HG03097 (cell line): Measurements from ENCODE around the gene DRAXIN.

Source experiments
- ATAC-seq: cut with Tn5 transposase; IDR thresholded peaks from one replicate; pipeline ENCODE4 v1.9.1; 2021; ENCODE audit not compliant: unreplicated experiment, low FRiP score

The DRAXIN gene

GRCh38 chr1:11731691-11732283 lies 40.3 kb downstream of the DRAXIN start:
- no peak for ATAC-seq

GRCh38 chr1:11733306-11733705 lies 41.8 kb downstream of the DRAXIN start:
- no peak for ATAC-seq

- no peak for ATAC-seq
Observed at GRCh38 chr1:11735531-11735853, 44.0 kb downstream of the DRAXIN start.

GRCh38 chr1:11735854-11736745 lies 44.6 kb downstream of the DRAXIN start, which contains the start of gene AGTRAP:
Gene AGTRAP, plus strand, starts transcription at chr1:11736136. Its CDS starts 73 bp downstream, at chr1:11736209.
- ATAC-seq = peak; percentile 45

GRCh38 chr1:11736746-11737639 lies 45.5 kb downstream of the DRAXIN start:
- ATAC-seq = no peak

- no peak for ATAC-seq
Observed at GRCh38 chr1:11738096-11738495, 46.6 kb downstream of the DRAXIN start.

- ATAC-seq = no peak
Observed at GRCh38 chr1:11738783-11739182, 47.3 kb downstream of the DRAXIN start.

GRCh38 chr1:11740258-11741192 lies 49.0 kb downstream of the DRAXIN start:
- ATAC-seq = no peak

- ATAC-seq = no peak
Observed at GRCh38 chr1:11741482-11741881, 50.0 kb downstream of the DRAXIN start.

- no peak for ATAC-seq
Observed at GRCh38 chr1:11741919-11742558, 50.5 kb downstream of the DRAXIN start.

- no peak for ATAC-seq
Observed at GRCh38 chr1:11744287-11744686, 52.8 kb downstream of the DRAXIN start.

- ATAC-seq = no peak
Observed at GRCh38 chr1:11746092-11746491, 54.6 kb downstream of the DRAXIN start.

GRCh38 chr1:11746795-11747487 lies 55.4 kb downstream of the DRAXIN start:
- no peak for ATAC-seq

GRCh38 chr1:11748294-11749202 lies 57.0 kb downstream of the DRAXIN start:
- ATAC-seq = no peak

- ATAC-seq = no peak
Observed at GRCh38 chr1:11749203-11749689, 57.7 kb downstream of the DRAXIN start.

GRCh38 chr1:11749996-11750395 lies 58.5 kb downstream of the DRAXIN start:
- no peak for ATAC-seq

GRCh38 chr1:11751087-11751486 lies 59.6 kb downstream of the DRAXIN start:
- no peak for ATAC-seq
